ENCODE data around the gene MAP3K4.

Gene MAP3K4

GRCh38 chr6:161003336-161003735 is 11.8 kb downstream of the MAP3K4 start:
- WGBS, 2 experiments (ENCODE audit: insufficient coverage in 2 of 2) = no CpG with 5 or more reads among the region's 2 CpGs
- H3K36me3 ChIP-seq (ENCODE audit: control insufficient read depth, insufficient read depth, low read length) = no peaks in the 10 kb centered on the region
- H3K4me3 ChIP-seq (ENCODE audit: extremely low read depth, insufficient read depth, low read length, poor library complexity, severe bottlenecking) = no peak overlapping the region
- H3K27ac ChIP-seq (ENCODE audit: low read depth, low read length, severe bottlenecking) = no peak overlapping the region
- no peaks in the 10 kb centered on the region for H3K4me1 ChIP-seq (ENCODE audit: control insufficient read depth, insufficient read depth, low read length, poor library complexity, severe bottlenecking)
- no peaks in the 10 kb centered on the region for H3K9me3 ChIP-seq (ENCODE audit: control insufficient read depth, low read length)

- Histone ChIP-seq H3K4me3 (ENCODE audit: extremely low read depth, insufficient read depth, low read length, poor library complexity, severe bottlenecking) (no peak overlapping the region), H3K36me3 (ENCODE audit: control insufficient read depth, insufficient read depth, low read length) (no peaks in the 10 kb centered on the region), H3K4me1 (ENCODE audit: control insufficient read depth, insufficient read depth, low read length, poor library complexity, severe bottlenecking) (no peaks in the 10 kb centered on the region), H3K27ac (ENCODE audit: low read depth, low read length, severe bottlenecking) (no peak overlapping the region), H3K9me3 (ENCODE audit: control insufficient read depth, low read length) (no peaks in the 10 kb centered on the region)
- no CpG with 5 or more reads among the region's 4 CpGs for WGBS, 2 experiments (ENCODE audit: insufficient coverage in 2 of 2)
Measured at GRCh38 chr6:161008245-161008644, 16.7 kb downstream of the MAP3K4 start.

GRCh38 chr6:161009991-161010390 is 18.4 kb downstream of the MAP3K4 start:
- Histone ChIP-seq H3K4me3 (ENCODE audit: extremely low read depth, insufficient read depth, low read length, poor library complexity, severe bottlenecking) (no peak overlapping the region), H3K27ac (ENCODE audit: low read depth, low read length, severe bottlenecking) (no peak overlapping the region), H3K9me3 (ENCODE audit: control insufficient read depth, low read length) (no peaks in the 10 kb centered on the region), H3K36me3 (ENCODE audit: control insufficient read depth, insufficient read depth, low read length) (no peaks in the 10 kb centered on the region), H3K4me1 (ENCODE audit: control insufficient read depth, insufficient read depth, low read length, poor library complexity, severe bottlenecking) (no peaks in the 10 kb centered on the region)
- no CpG with 5 or more reads among the region's 3 CpGs for WGBS, 2 experiments (ENCODE audit: insufficient coverage in 2 of 2)

- no peak overlapping the region for H3K4me3 ChIP-seq (ENCODE audit: extremely low read depth, insufficient read depth, low read length, poor library complexity, severe bottlenecking)
- WGBS, 2 experiments (ENCODE audit: insufficient coverage in 2 of 2) = no CpG with 5 or more reads among the region's 1 CpG
- no peaks in the 10 kb centered on the region for H3K9me3 ChIP-seq (ENCODE audit: control insufficient read depth, low read length)
- H3K27ac ChIP-seq (ENCODE audit: low read depth, low read length, severe bottlenecking) = no peak overlapping the region
- no peaks in the 10 kb centered on the region for H3K36me3 ChIP-seq (ENCODE audit: control insufficient read depth, insufficient read depth, low read length)
- H3K4me1 ChIP-seq (ENCODE audit: control insufficient read depth, insufficient read depth, low read length, poor library complexity, severe bottlenecking) = no peaks in the 10 kb centered on the region
Measured at GRCh38 chr6:161010418-161010817, 18.8 kb downstream of the MAP3K4 start.

- H3K9me3 ChIP-seq (ENCODE audit: control insufficient read depth, low read length) = no peaks in the 10 kb centered on the region
- WGBS, 2 experiments (ENCODE audit: insufficient coverage in 2 of 2) = 37 to 39% methylated on average over 4 to 7 of the region's 8 CpGs
- H3K4me3 ChIP-seq (ENCODE audit: extremely low read depth, insufficient read depth, low read length, poor library complexity, severe bottlenecking) = no peak overlapping the region
- peak overlapping the region; percentile 24 for H3K27ac ChIP-seq (ENCODE audit: low read depth, low read length, severe bottlenecking)
- H3K4me1 ChIP-seq (ENCODE audit: control insufficient read depth, insufficient read depth, low read length, poor library complexity, severe bottlenecking) = no peaks in the 10 kb centered on the region
- no peaks in the 10 kb centered on the region for H3K36me3 ChIP-seq (ENCODE audit: control insufficient read depth, insufficient read depth, low read length)
Measured at GRCh38 chr6:161011492-161012480, 20.2 kb downstream of the MAP3K4 start.

- Histone ChIP-seq H3K36me3 (ENCODE audit: control insufficient read depth, insufficient read depth, low read length) (no peaks in the 10 kb centered on the region), H3K4me3 (ENCODE audit: extremely low read depth, insufficient read depth, low read length, poor library complexity, severe bottlenecking) (no peak overlapping the region), H3K4me1 (ENCODE audit: control insufficient read depth, insufficient read depth, low read length, poor library complexity, severe bottlenecking) (no peaks in the 10 kb centered on the region), H3K9me3 (ENCODE audit: control insufficient read depth, low read length) (no peaks in the 10 kb centered on the region), H3K27ac (ENCODE audit: low read depth, low read length, severe bottlenecking) (no peak overlapping the region)
- 82 to 93% methylated on average over 2 of the region's 4 CpGs for WGBS, 2 experiments (ENCODE audit: insufficient coverage in 2 of 2)
Measured at GRCh38 chr6:161013695-161014094, 22.1 kb downstream of the MAP3K4 start.

- no peaks in the 10 kb centered on the region for H3K4me1 ChIP-seq (ENCODE audit: control insufficient read depth, insufficient read depth, low read length, poor library complexity, severe bottlenecking)
- H3K4me3 ChIP-seq (ENCODE audit: extremely low read depth, insufficient read depth, low read length, poor library complexity, severe bottlenecking) = no peak overlapping the region
- H3K9me3 ChIP-seq (ENCODE audit: control insufficient read depth, low read length) = no peaks in the 10 kb centered on the region
- no peaks in the 10 kb centered on the region for H3K36me3 ChIP-seq (ENCODE audit: control insufficient read depth, insufficient read depth, low read length)
- H3K27ac ChIP-seq (ENCODE audit: low read depth, low read length, severe bottlenecking) = no peak overlapping the region
- 93% methylated on average over 3 to 4 of the region's 5 CpGs for WGBS, 2 experiments (ENCODE audit: insufficient coverage in 2 of 2)
Measured at GRCh38 chr6:161017766-161018564, 26.4 kb downstream of the MAP3K4 start.

- H3K27ac ChIP-seq (ENCODE audit: low read depth, low read length, severe bottlenecking) = no peak overlapping the region
- H3K4me1 ChIP-seq (ENCODE audit: control insufficient read depth, insufficient read depth, low read length, poor library complexity, severe bottlenecking) = no peaks in the 10 kb centered on the region
- H3K36me3 ChIP-seq (ENCODE audit: control insufficient read depth, insufficient read depth, low read length) = no peaks in the 10 kb centered on the region
- 93 to 95% methylated on average over 9 to 10 of the region's 13 CpGs for WGBS, 2 experiments (ENCODE audit: insufficient coverage in 2 of 2)
- H3K9me3 ChIP-seq (ENCODE audit: control insufficient read depth, low read length) = no peaks in the 10 kb centered on the region
- no peak overlapping the region for H3K4me3 ChIP-seq (ENCODE audit: extremely low read depth, insufficient read depth, low read length, poor library complexity, severe bottlenecking)
Measured at GRCh38 chr6:161019324-161019839, 27.8 kb downstream of the MAP3K4 start.

GRCh38 chr6:161021543-161021942 is 30.0 kb downstream of the MAP3K4 start:
- no peaks in the 10 kb centered on the region for H3K36me3 ChIP-seq (ENCODE audit: control insufficient read depth, insufficient read depth, low read length)
- no peak overlapping the region for H3K4me3 ChIP-seq (ENCODE audit: extremely low read depth, insufficient read depth, low read length, poor library complexity, severe bottlenecking)
- H3K27ac ChIP-seq (ENCODE audit: low read depth, low read length, severe bottlenecking) = no peak overlapping the region
- H3K4me1 ChIP-seq (ENCODE audit: control insufficient read depth, insufficient read depth, low read length, poor library complexity, severe bottlenecking) = no peaks in the 10 kb centered on the region
- no peaks in the 10 kb centered on the region for H3K9me3 ChIP-seq (ENCODE audit: control insufficient read depth, low read length)

- no peaks in the 10 kb centered on the region for H3K9me3 ChIP-seq (ENCODE audit: control insufficient read depth, low read length)
- 100% methylated on average over 2 to 4 of the region's 8 CpGs for WGBS, 2 experiments (ENCODE audit: insufficient coverage in 2 of 2)
Measured at GRCh38 chr6:161021998-161022743, 30.6 kb downstream of the MAP3K4 start.

More at GRCh38 chr6:161021998-161022743, 30.6 kb downstream of the MAP3K4 start:
- no peaks in the 10 kb centered on the region for H3K36me3 ChIP-seq (ENCODE audit: control insufficient read depth, insufficient read depth, low read length)
- no peaks in the 10 kb centered on the region for H3K4me1 ChIP-seq (ENCODE audit: control insufficient read depth, insufficient read depth, low read length, poor library complexity, severe bottlenecking)
- H3K27ac ChIP-seq (ENCODE audit: low read depth, low read length, severe bottlenecking) = no peak overlapping the region
- no peak overlapping the region for H3K4me3 ChIP-seq (ENCODE audit: extremely low read depth, insufficient read depth, low read length, poor library complexity, severe bottlenecking)

Measured in mesodermal cell (in vitro differentiated cells).